Stimulated activated CD8-positive, alpha-beta memory T cell treated with anti-CD3 and anti-CD28 coated beads, Interleukin-4, amount 100 ng/mL, for 48 hours (primary cell): Measurements from ENCODE around the gene MSL2.
"Not testable (repeated sequence)": the region's sequence is repeated elsewhere in the genome, so short reads cannot be mapped to it uniquely, and the experiment has no call there.

Experiments
- DNase-seq: peaks from one replicate; pipeline ENCODE4 v3.0.0-alpha.2; 2020

Gene MSL2

GRCh38 chr3:136141891-136142290 is 54.2 kb downstream of the MSL2 start:
- DNase-seq: no peak

- DNase-seq: no peak
These were observed 54.8 kb downstream of the MSL2 start for GRCh38 chr3:136141291-136141785.

- no peak for DNase-seq
These were observed 59.7 kb downstream of the MSL2 start for GRCh38 chr3:136136454-136136853.

DNA sequence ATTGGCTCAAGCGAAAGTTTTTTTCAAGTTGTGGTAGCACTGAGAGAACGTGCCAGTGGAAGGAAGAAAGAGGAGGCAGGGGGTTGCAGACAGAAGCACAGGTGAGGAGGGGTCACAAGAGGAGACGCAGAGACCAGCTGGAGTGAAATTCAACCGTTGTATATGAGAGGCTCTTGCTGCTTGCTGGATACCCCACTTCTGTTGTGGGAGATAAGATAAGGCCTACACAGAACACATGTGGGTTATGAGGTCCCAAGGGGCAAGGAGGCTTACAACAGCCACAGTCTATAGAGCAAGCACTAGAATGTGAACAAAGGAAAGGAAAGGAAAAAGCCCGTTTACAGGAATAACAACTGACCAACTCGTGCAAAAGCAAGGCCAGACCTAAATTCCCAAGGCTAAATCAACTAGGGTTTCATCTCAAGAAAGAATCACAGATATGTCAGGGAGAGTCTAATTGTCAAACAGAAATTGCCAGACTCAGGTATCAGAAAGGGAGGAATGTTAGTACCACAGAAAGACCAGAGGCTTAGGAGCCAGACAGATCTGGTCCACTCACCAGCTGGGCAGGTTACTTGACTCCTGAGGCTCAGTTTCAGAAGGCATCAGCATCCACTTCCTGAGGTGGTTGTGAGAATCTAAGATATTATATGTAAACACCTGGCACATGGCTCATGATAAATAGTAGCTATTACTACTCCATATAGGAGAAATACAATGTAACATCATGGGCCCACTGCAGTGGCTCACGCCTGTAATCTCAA is 60.9 kb downstream of the MSL2 start:
- no peak for DNase-seq

GRCh38 chr3:136134091-136134490 is 62.0 kb downstream of the MSL2 start:
- no peak for DNase-seq

DNA sequence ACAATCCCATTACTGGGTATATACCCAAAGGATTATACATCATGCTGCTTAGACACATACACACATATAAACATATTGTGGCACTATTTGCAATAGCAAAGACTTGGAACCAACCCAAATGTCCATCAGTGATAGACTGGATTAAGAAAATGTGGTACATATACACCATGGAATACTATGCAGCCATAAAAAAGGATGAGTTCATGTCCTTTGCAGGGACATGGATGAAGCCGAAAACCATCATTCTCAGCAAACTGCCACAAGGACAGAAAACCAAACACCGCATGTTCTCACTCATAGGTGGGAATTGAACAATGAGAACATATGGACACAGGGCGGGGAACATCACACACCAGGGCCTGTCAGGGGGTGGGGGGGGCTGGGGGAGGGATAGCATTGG is 64.5 kb downstream of the MSL2 start:
- DNase-seq: not testable (repeated sequence)

DNA sequence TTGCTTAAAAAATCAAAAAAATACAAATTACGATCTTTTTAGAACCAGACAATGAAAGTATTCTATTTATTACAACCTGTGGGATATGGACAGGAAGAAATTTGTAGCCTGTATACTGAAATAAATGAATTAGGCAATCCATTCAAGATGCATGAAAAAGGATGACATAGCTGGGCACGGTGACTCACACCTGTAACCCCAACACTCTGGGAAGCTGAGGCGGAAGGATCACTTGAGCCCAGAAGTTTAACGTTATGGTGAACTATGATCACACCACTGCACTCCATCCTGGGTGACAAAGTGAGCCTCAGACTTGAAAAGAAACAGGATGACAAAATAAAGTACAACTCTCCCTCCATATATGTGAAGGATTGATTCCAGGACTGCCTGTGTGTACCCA is 74.1 kb downstream of the MSL2 start:
- DNase-seq: no peak

GRCh38 chr3:136120373-136121348 is 75.5 kb downstream of the MSL2 start:
- DNase-seq: no peak

DNA sequence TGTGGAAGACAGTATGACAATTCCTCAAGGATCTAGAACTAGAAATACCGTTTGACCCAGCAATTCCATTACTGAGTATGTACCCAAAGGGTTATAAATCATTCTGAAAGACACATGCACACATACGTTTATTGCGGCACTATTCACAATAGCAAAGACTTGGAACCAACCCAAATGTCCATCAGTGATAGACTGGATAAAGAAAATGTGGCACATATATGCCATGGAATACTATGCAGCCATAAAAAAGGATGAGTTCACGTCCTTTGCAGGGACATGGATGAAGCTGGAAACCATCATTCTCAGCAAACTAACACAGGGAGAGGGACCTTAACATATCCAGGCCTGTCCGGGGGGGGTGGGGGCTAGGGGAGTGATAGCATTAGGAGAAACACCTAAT is 76.4 kb downstream of the MSL2 start:
- DNase-seq: not testable (repeated sequence)

GRCh38 chr3:136119332-136119731 is 76.8 kb downstream of the MSL2 start:
- DNase-seq: not testable (repeated sequence)

GRCh38 chr3:136114421-136114820 is 81.7 kb downstream of the MSL2 start:
- no peak for DNase-seq

GRCh38 chr3:136110481-136110880 is 85.7 kb downstream of the MSL2 start:
- DNase-seq: no peak

DNA sequence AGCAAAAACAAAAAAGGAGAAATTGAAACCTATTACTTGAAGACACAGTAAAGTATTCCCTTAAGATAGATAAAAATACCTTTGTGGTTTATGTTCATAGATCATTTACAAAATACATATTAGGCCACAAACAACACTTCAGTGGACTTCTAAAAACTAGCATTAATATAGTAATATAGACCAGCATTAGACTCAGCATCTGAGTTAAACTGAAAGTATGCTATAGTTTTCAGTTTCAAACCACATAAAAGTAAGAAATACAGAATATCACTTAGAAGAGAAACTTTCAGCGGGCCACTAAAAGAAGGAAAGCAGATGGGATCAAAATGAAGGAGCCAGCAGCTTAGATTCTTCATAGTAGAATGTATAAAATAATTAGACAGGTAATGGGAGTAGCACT is 86.6 kb downstream of the MSL2 start:
- no peak for DNase-seq

GRCh38 chr3:136106101-136106500 is 90.0 kb downstream of the MSL2 start:
- DNase-seq: no peak

GRCh38 chr3:136105044-136105443 is 91.1 kb downstream of the MSL2 start:
- DNase-seq: no peak
